Body of pancreas (tissue), 4 donors: Measurements from ENCODE around the gene NKX2-4. TPM values are rescaled to one million over a fixed set of nuclear protein-coding genes. Genes with fewer than 3 reads are reported as not detected.

Experiments
- ATAC-seq: fragments of 150-250 bp; one replicate; pipeline ENCODE4 v1.9.1; 2016
- DNase-seq, 4 donors: peaks; one replicate each; pipeline ENCODE4 v3.0.0-alpha.2; 2019
- H3K27ac ChIP-seq, 4 donors: fragments of 200-600 bp; sonication (generic); 1 replicate in 3 of 4; 2 replicates in 1 of 4; pipeline versions ENCODE4 v1.5.1 to v1.6.1; 2016 to 2019; ENCODE audit warnings: mild to moderate bottlenecking in 1 of 4, mixed read lengths in 1 of 4, moderate library complexity in 1 of 4
- H3K27me3 ChIP-seq, 2 donors: fragments of 200-600 bp; sonication (generic); one replicate each; pipeline ENCODE4 v1.6.0; 2016; ENCODE audit warnings: mild to moderate bottlenecking in 1 of 2
- H3K36me3 ChIP-seq, 2 donors: fragments of 200-600 bp; sonication (generic); replicated peaks in 1 of 2; 2 replicates each; pipeline ENCODE4 v1.5.1; 2016; ENCODE audit warnings: low read depth in 2 of 2; ENCODE audit not compliant: insufficient read depth in 1 of 2
- H3K4me1 ChIP-seq: fragments of 200-600 bp; sonication (generic); one replicate; pipeline ENCODE4 v1.6.0; 2016
- H3K4me3 ChIP-seq, 2 donors: fragments of 200-600 bp; sonication (generic); 1 replicate in 1 of 2; 2 replicates in 1 of 2; pipeline ENCODE4 v1.5.1; 2016 to 2019
- H3K9me3 ChIP-seq, 3 donors: fragments of 200-600 bp; sonication (generic); 1 replicate in 2 of 3; 2 replicates in 1 of 3; pipeline ENCODE4 v1.5.1; 2016
- CTCF ChIP-seq, 7 experiments: fragments of 450-650 bp in 4 of 7; fragments of 200-600 bp in 3 of 7; sonication (generic) in 3 of 7; IDR thresholded peaks; one replicate each; pipeline ENCODE4 v1.5.1; 2016 to 2019; ENCODE audit warnings: antibody characterized with exemption in 7 of 7
- POLR2A ChIP-seq, 3 donors: fragments of 450-650 bp; IDR thresholded peaks; one replicate each; pipeline ENCODE4 v1.6.1; 2016; ENCODE audit warnings: antibody characterized with exemption in 3 of 3, mild to moderate bottlenecking in 2 of 3
- WGBS, 2 donors: methylation state at CpG; one replicate each; pipeline ENCODE4 v1.1.5; 2017; 5-methylcytosine and 5-hydroxymethylcytosine counted together
- intact Hi-C: fragments of 100-400 bp; cut with DNase I; formaldehyde crosslinking; loops from one replicate; pipeline ENCODE4 v1.15.1; 2023
- total RNA-seq, 2 donors: library from RNA; depleted of rRNA; stranded (reverse); fragments of >200 nt; gene quantifications; one replicate each; pipeline ENCODE4 v1.1.0, GENCODE V29; 2016

NKX2-4 gene
- total RNA-seq, 2 donors from 2014 or later: not detected

DNA sequence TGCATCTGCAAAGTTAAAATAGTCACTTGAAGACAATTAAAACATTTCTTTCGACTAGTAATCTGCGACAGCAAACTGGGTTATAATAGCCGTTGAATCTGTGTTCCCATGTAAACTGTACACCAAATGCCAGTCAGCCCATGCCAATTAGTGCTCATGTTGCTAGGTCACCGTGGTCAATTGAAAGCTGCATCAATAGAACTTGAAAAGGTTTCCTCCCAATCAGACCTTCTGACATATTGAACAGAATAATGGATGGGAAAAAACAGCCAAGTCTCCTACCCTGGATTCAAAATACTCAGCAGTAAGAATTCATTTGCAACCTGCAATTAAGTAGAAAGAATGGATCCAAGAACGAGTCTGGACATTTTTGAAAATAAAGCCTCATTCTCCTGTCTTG, 11.2 kb downstream of the NKX2-4 start:
- no peak overlapping the region for H3K27ac ChIP-seq
- H3K4me3 ChIP-seq: no peak overlapping the region
- H3K27me3 ChIP-seq: peaks cover 0 to 2% of the 10 kb centered on the region in 2 donors
- H3K4me1 ChIP-seq: no peaks in the 10 kb centered on the region
- TF ChIP-seq CTCF (IDR thresholded peaks at IDR 0.05): no peak
- no peak for TF ChIP-seq POLR2A (IDR thresholded peaks at IDR 0.05)
- no peaks in the 10 kb centered on the region for H3K9me3 ChIP-seq
- ATAC-seq (no peak), DNase-seq (no peak)
- peaks cover 3 to 16% of the 10 kb centered on the region in 2 donors for H3K36me3 ChIP-seq
- 90 to 94% methylated on average over 5 of the region's 5 CpGs for WGBS, 2 donors
- intact Hi-C loops: no loop called here

GRCh38 chr20:21384308-21384892, 12.9 kb downstream of the NKX2-4 start:
- DNase-seq (no peak), ATAC-seq (no peak)
- intact Hi-C loops: no loop called here
- no peak overlapping the region for H3K4me3 ChIP-seq
- no peaks in the 10 kb centered on the region for H3K27me3 ChIP-seq
- peaks cover 3 to 14% of the 10 kb centered on the region in 2 donors for H3K36me3 ChIP-seq
- no peak overlapping the region for H3K27ac ChIP-seq
- H3K9me3 ChIP-seq: no peaks in the 10 kb centered on the region
- WGBS, 2 donors: 82 to 90% methylated on average over 5 of the region's 5 CpGs
- TF ChIP-seq POLR2A (IDR thresholded peaks at IDR 0.05): no peak
- no peak for TF ChIP-seq CTCF (IDR thresholded peaks at IDR 0.05)
- peaks cover 10% of the 10 kb centered on the region for H3K4me1 ChIP-seq

DNA sequence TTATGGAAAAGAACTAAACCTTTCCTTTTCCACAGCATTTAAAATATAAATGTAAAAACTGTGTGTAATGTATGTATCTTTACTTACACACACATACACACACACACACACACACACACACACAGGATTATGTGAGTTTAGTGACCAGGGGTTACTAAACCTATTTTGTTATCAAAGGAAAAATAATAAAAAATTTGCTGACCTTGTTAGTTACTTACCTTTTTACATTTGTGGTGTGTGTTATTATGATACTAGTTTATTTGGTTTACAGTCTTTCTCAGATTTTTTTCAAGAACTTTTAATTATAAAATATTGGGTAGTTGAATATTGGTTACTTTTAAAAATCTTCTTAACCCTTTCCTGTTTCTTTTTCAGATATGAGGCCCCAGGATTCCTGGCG, 15.7 kb downstream of the NKX2-4 start:
- ATAC-seq: no peak
- Histone ChIP-seq H3K9me3 (no peaks in the 10 kb centered on the region), H3K36me3 (peaks cover under 1 to 11% of the 10 kb centered on the region in 2 donors), H3K4me1 (peaks cover 10% of the 10 kb centered on the region), H3K27ac (no peak overlapping the region), H3K27me3 (no peaks in the 10 kb centered on the region), H3K4me3 (no peak overlapping the region)
- TF ChIP-seq CTCF (IDR thresholded peaks at IDR 0.05) (no peak), POLR2A (IDR thresholded peaks at IDR 0.05) (no peak)
- DNase-seq: no peak
- intact Hi-C loops: no loop called here
- WGBS, 2 donors: 95 to 100% methylated on average over 1 of the region's 1 CpG

- peak; percentile 36 to 71 (median 44) for DNase-seq
- H3K27me3 ChIP-seq: no peaks in the 10 kb centered on the region
- no peaks in the 10 kb centered on the region for H3K9me3 ChIP-seq
- peaks cover 0 to 8% of the 10 kb centered on the region in 2 donors for H3K36me3 ChIP-seq
- WGBS, 2 donors: 30 to 35% methylated on average over 2 of the region's 2 CpGs
- no peak overlapping the region for H3K27ac ChIP-seq
- peak; percentile 27 for ATAC-seq
- intact Hi-C loops: no loop called here
- peaks cover 10% of the 10 kb centered on the region for H3K4me1 ChIP-seq
- TF ChIP-seq CTCF (IDR thresholded peaks at IDR 0.05) (no peak), POLR2A (IDR thresholded peaks at IDR 0.05) (no peak)
- no peak overlapping the region for H3K4me3 ChIP-seq
Observed at GRCh38 chr20:21380711-21381110, 16.6 kb downstream of the NKX2-4 start.

DNA sequence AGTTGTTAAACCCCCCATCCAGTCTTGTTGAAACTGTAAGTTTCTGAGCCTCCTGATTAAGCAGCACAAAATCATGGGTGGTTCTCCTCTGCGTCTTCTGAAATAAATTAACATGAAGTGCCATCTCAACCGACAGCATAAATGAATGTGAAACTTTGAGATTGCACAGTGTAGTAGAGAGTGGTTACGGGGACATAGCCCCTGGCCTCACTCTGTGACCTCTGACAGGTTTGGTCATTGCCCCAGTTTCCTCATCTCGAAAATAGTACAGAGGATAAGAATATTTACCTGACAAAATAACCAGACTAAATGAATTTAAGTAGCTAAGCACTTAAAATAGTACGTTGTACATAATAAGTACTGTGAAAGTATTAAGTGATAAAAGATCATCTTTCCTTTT, 19.1 kb downstream of the NKX2-4 start:
- no peak for ATAC-seq

More for the DNA sequence above, 19.1 kb downstream of the NKX2-4 start:
- TF ChIP-seq CTCF (IDR thresholded peaks at IDR 0.05) (no peak), POLR2A (IDR thresholded peaks at IDR 0.05) (no peak)
- H3K27me3 ChIP-seq: no peaks in the 10 kb centered on the region
- intact Hi-C loops: no loop called here
- peaks cover 0 to 6% of the 10 kb centered on the region in 2 donors for H3K36me3 ChIP-seq
- H3K27ac ChIP-seq: no peak overlapping the region
- 89 to 90% methylated on average over 5 of the region's 5 CpGs for WGBS, 2 donors
- DNase-seq: no peak
- H3K4me3 ChIP-seq: no peak overlapping the region
- H3K9me3 ChIP-seq: no peaks in the 10 kb centered on the region
- peaks cover 10% of the 10 kb centered on the region for H3K4me1 ChIP-seq
